Loucy (cell line): ENCODE data around the gene FANCC.

Source experiments
- H2AFZ ChIP-seq: fragments of 200-600 bp; sonication (generic); 2 replicates; pipeline ENCODE4 v1.6.0; 2016; ENCODE audit warnings: antibody characterized with exemption, mild to moderate bottlenecking, low read length, moderate library complexity
- H3F3A ChIP-seq: fragments of 200-600 bp; 2 replicates; pipeline ENCODE4 v1.6.0; 2016; ENCODE audit warnings: antibody characterized with exemption, low read depth, mild to moderate bottlenecking
- H3K27me3 ChIP-seq: fragments of 200-600 bp; sonication (generic); 2 replicates; pipeline ENCODE4 v1.6.1; 2014; ENCODE audit warnings: low read length, mild to moderate bottlenecking; ENCODE audit not compliant: insufficient read depth, poor library complexity, severe bottlenecking
- H3K36me3 ChIP-seq: fragments of 200-600 bp; sonication (generic); 2 replicates; pipeline ENCODE4 v1.6.1; 2016; ENCODE audit warnings: low read length; ENCODE audit not compliant: insufficient read depth
- H3K4me1 ChIP-seq: fragments of 200-600 bp; sonication (generic); 2 replicates; pipeline ENCODE4 v1.5.1; 2014; ENCODE audit warnings: low read length, mild to moderate bottlenecking; ENCODE audit not compliant: insufficient read depth, poor library complexity, severe bottlenecking
- H3K4me2 ChIP-seq: fragments of 200-600 bp; sonication (generic); 2 replicates; pipeline ENCODE4 v1.6.0; 2014; ENCODE audit warnings: antibody characterized with exemption, low read length, low read depth, mild to moderate bottlenecking; ENCODE audit not compliant: poor library complexity, severe bottlenecking
- H3K4me3 ChIP-seq: fragments of 200-600 bp; sonication (generic); 2 replicates; pipeline ENCODE4 v1.5.1; 2014; ENCODE audit warnings: low read length, mild to moderate bottlenecking, mixed read lengths; ENCODE audit not compliant: poor library complexity, severe bottlenecking
- H3K79me2 ChIP-seq: fragments of 200-600 bp; sonication (generic); 2 replicates; pipeline ENCODE4 v1.6.1; 2014; ENCODE audit warnings: low read length; ENCODE audit not compliant: insufficient read depth
- H3K9ac ChIP-seq: fragments of 200-600 bp; sonication (generic); 2 replicates; pipeline ENCODE4 v1.6.0; 2014; ENCODE audit warnings: mild to moderate bottlenecking, low read depth, low read length, moderate library complexity; ENCODE audit not compliant: poor library complexity, severe bottlenecking
- H3K9me2 ChIP-seq: fragments of 200-600 bp; sonication (generic); replicated peaks from 2 replicates; pipeline ENCODE4 v1.6.1; 2016; ENCODE audit warnings: low read depth, low read length, mixed read lengths
- H3K9me3 ChIP-seq: fragments of 200-600 bp; sonication (generic); 2 replicates; pipeline ENCODE4 v1.6.1; 2014; ENCODE audit warnings: mild to moderate bottlenecking, antibody characterized with exemption, low read length, low read depth; ENCODE audit not compliant: insufficient read depth
- H4K20me1 ChIP-seq: fragments of 200-600 bp; sonication (generic); 2 replicates; pipeline ENCODE4 v1.6.0; 2014; ENCODE audit warnings: antibody characterized with exemption, low read length, mild to moderate bottlenecking; ENCODE audit not compliant: insufficient read depth, poor library complexity, severe bottlenecking
- CTCF ChIP-seq: fragments of 200-600 bp; sonication (generic); conservative IDR thresholded peaks from 2 replicates; pipeline ENCODE4 v1.5.1; 2014; ENCODE audit warnings: mild to moderate bottlenecking, antibody characterized with exemption, low read length
- EZH2phosphoT487 ChIP-seq: fragments of 200-600 bp; IDR thresholded peaks from 2 replicates; pipeline ENCODE4 v1.6.1; 2018; ENCODE audit warnings: antibody characterized with exemption, mild to moderate bottlenecking, moderate library complexity, borderline replicate concordance

Gene FANCC

DNA sequence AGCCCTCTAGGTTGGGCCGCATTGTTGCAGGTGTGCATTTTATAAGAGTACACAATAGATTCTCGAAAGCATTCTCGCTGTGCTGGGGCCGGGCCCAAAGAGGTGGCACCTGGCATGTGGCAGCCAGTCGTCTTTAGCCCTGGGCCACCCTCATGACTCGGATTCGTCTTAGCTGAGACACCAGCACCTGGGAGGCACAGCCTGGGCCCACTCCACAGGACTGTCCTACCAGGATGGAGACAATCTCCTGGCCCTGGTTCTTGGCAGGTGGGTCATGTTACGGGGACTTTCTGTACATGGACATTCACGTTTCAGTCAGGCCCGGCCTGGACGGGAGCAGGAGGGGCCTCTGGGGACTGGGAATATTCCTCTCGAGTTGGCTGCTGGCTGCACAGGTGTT is 212.5 kb downstream of the FANCC start:
- no peaks in the 10 kb centered on the region for H3K9me2 ChIP-seq
- no peaks in the 10 kb centered on the region for H3F3A ChIP-seq
- no peaks in the 10 kb centered on the region for H3K27me3 ChIP-seq
- no peaks in the 10 kb centered on the region for H3K9me3 ChIP-seq
- no peak overlapping the region for H3K9ac ChIP-seq
- no peaks in the 10 kb centered on the region for H3K4me1 ChIP-seq
- TF ChIP-seq CTCF (no peak), EZH2phosphoT487 (no peak)
- H3K36me3 ChIP-seq, result 0 out of 2 replicates have a peak, but pooled peaks cover 3% of the 10 kb centered on the region
- H3K4me3 ChIP-seq, result no peak overlapping the region
- H2AFZ ChIP-seq, result no peak overlapping the region
- H4K20me1 ChIP-seq, result no peaks in the 10 kb centered on the region
- H3K79me2 ChIP-seq, result no peaks in the 10 kb centered on the region
- H3K4me2 ChIP-seq, result no peak overlapping the region

GRCh38 chr9:95104581-95104960 is 212.9 kb downstream of the FANCC start:
- Histone ChIP-seq H3K9me2 (no peaks in the 10 kb centered on the region), H2AFZ (no peak overlapping the region), H3K4me3 (no peak overlapping the region), H3F3A (no peaks in the 10 kb centered on the region), H3K9ac (no peak overlapping the region), H3K9me3 (no peaks in the 10 kb centered on the region), H3K4me1 (no peaks in the 10 kb centered on the region), H3K4me2 (no peak overlapping the region), H4K20me1 (no peaks in the 10 kb centered on the region), H3K79me2 (no peaks in the 10 kb centered on the region), H3K27me3 (no peaks in the 10 kb centered on the region), H3K36me3 (0 out of 2 replicates have a peak, but pooled peaks cover 3% of the 10 kb centered on the region)
- TF ChIP-seq CTCF, result no peak
- TF ChIP-seq EZH2phosphoT487, result no peak

GRCh38 chr9:95103871-95104580 is 213.5 kb downstream of the FANCC start:
- H3K27me3 ChIP-seq, result no peaks in the 10 kb centered on the region
- no peak overlapping the region for H2AFZ ChIP-seq
- no peaks in the 10 kb centered on the region for H4K20me1 ChIP-seq
- no peaks in the 10 kb centered on the region for H3K9me2 ChIP-seq
- no peaks in the 10 kb centered on the region for H3F3A ChIP-seq
- TF ChIP-seq EZH2phosphoT487 (no peak), CTCF (no peak)
- no peaks in the 10 kb centered on the region for H3K79me2 ChIP-seq
- no peak overlapping the region for H3K9ac ChIP-seq
- H3K4me3 ChIP-seq, result no peak overlapping the region
- H3K4me2 ChIP-seq, result no peak overlapping the region
- 0 out of 2 replicates have a peak, but pooled peaks cover 3% of the 10 kb centered on the region for H3K36me3 ChIP-seq
- H3K9me3 ChIP-seq, result no peaks in the 10 kb centered on the region
- H3K4me1 ChIP-seq, result no peaks in the 10 kb centered on the region
